Gastroesophageal sphincter (tissue), 4 donors: ENCODE results near the gene TCP11. TPM values are rescaled to one million over a fixed set of nuclear protein-coding genes. Genes with fewer than 3 reads are reported as not detected.

Experiments used
- ATAC-seq: fragments of 150-250 bp; one replicate; pipeline ENCODE4 v1.9.1; 2016; ENCODE audit warnings: mild to moderate bottlenecking, moderate library complexity
- H3K27ac ChIP-seq, 4 donors: fragments of 200-600 bp; sonication (generic) in 3 of 4; 1 replicate in 3 of 4; 2 replicates in 1 of 4; pipeline ENCODE4 v1.5.1; 2016 to 2019
- H3K27me3 ChIP-seq: fragments of 200-600 bp; sonication (generic); one replicate; pipeline ENCODE4 v1.5.1; 2019
- H3K36me3 ChIP-seq, 2 donors: fragments of 200-600 bp; sonication (generic); one replicate each; pipeline ENCODE4 v1.5.1; 2019; ENCODE audit warnings: control low read depth in 1 of 2
- H3K4me1 ChIP-seq, 3 donors: fragments of 200-600 bp; sonication (generic); 1 replicate in 2 of 3; 2 replicates in 1 of 3; pipeline ENCODE4 v1.5.1; 2016 to 2019; ENCODE audit warnings: control low read depth in 2 of 3
- H3K4me3 ChIP-seq, 2 donors: fragments of 200-600 bp; sonication (generic); one replicate each; pipeline ENCODE4 v1.5.1; 2019; ENCODE audit warnings: mild to moderate bottlenecking in 1 of 2, moderate library complexity in 1 of 2
- H3K9me3 ChIP-seq, 3 donors: fragments of 200-600 bp; sonication (generic); one replicate each; pipeline ENCODE4 v1.5.1; 2017 to 2019; ENCODE audit warnings: control low read depth in 2 of 3
- EP300 ChIP-seq: sonication (generic); formaldehyde crosslinking; IDR thresholded peaks from one replicate; pipeline ENCODE4 v1.6.1; 2017; ENCODE audit warnings: antibody characterized with exemption, mild to moderate bottlenecking
- POLR2A ChIP-seq, 2 donors: fragments of 450-650 bp; IDR thresholded peaks; one replicate each; pipeline ENCODE4 v1.6.1; 2017; ENCODE audit warnings: antibody characterized with exemption in 2 of 2, mild to moderate bottlenecking in 2 of 2, moderate library complexity in 1 of 2
- POLR2AphosphoS5 ChIP-seq: sonication (generic); formaldehyde crosslinking; IDR thresholded peaks from one replicate; pipeline ENCODE4 v1.6.1; 2017; ENCODE audit warnings: antibody characterized with exemption
- WGBS, 2 donors: methylation state at CpG; one replicate each; pipeline ENCODE4 v1.1.5; 2018; ENCODE audit warnings: low coverage in 1 of 2; 5-methylcytosine and 5-hydroxymethylcytosine counted together
- total RNA-seq, 4 donors: library from RNA; depleted of rRNA; stranded (reverse); fragments of >200 nt; gene quantifications; one replicate each; pipeline ENCODE4 v1.1.0, GENCODE V29; 2016
- TF ChIP-seq, protein P1 (sequence below), 4 experiments: fragments of 200-600 bp in 2 of 4; fragments of 450-650 bp in 2 of 4; sonication (generic) in 1 of 4; IDR thresholded peaks; one replicate each; pipeline ENCODE4 v1.5.1; 2017 to 2019; ENCODE audit warnings: antibody characterized with exemption in 4 of 4, mild to moderate bottlenecking in 2 of 4, moderate library complexity in 2 of 4

Gene TCP11
- total RNA-seq, 4 donors from 2014 or later = 0.77 TPM; not detected in 3

DNA sequence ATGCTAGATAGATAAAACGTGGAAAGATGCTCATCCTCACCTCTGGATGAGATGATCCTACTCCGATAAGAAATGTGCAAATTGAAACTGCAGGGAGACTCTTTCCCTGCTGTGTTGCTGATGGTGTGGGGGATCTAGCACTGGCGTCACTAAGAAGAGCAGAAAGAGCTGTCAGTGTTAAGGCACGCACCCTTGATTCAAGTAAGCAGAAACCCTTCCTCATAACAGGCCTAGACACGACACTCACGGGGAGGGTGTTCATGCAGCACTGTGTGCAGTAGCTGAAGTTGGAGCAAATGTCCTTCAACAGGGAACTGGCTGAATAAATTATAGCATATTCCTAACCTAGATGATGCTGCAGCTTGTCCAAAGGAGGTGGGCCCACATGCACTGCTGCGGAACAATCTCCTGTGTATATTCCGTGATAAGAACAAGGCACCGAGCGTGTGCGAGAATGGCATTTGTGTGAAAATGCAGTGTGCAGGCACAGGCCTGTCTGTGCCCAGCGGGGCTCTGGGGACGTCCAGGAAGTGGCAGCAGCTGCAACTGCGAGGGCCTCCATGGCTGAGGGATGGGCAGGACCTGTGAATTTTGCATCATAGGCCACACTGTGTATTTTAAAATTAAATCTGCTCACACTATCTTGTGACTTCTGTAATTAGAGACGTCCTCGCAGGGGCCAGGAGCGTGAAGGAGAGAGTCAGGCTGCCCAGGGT lies 64.0 kb downstream of the TCP11 start:
- Histone ChIP-seq H3K9me3 (no peaks in the 10 kb centered on the region), H3K4me1 (peaks cover 0 to 45% (median 12%) of the 10 kb centered on the region in 3 donors), H3K27ac (peak overlapping the region in 1 of 4 donors; percentile 38), H3K36me3 (peaks cover 0 to 99% of the 10 kb centered on the region in 2 donors), H3K27me3 (no peaks in the 10 kb centered on the region), H3K4me3 (no peak overlapping the region)
- no peak for ATAC-seq
- WGBS, 2 donors = 75 to 80% methylated on average over 7 to 12 of the region's 17 CpGs
- TF ChIP-seq POLR2A (IDR thresholded peaks at IDR 0.05) (no peak), POLR2AphosphoS5 (no peak), EP300 (no peak)
- TF ChIP-seq, protein P1, sequence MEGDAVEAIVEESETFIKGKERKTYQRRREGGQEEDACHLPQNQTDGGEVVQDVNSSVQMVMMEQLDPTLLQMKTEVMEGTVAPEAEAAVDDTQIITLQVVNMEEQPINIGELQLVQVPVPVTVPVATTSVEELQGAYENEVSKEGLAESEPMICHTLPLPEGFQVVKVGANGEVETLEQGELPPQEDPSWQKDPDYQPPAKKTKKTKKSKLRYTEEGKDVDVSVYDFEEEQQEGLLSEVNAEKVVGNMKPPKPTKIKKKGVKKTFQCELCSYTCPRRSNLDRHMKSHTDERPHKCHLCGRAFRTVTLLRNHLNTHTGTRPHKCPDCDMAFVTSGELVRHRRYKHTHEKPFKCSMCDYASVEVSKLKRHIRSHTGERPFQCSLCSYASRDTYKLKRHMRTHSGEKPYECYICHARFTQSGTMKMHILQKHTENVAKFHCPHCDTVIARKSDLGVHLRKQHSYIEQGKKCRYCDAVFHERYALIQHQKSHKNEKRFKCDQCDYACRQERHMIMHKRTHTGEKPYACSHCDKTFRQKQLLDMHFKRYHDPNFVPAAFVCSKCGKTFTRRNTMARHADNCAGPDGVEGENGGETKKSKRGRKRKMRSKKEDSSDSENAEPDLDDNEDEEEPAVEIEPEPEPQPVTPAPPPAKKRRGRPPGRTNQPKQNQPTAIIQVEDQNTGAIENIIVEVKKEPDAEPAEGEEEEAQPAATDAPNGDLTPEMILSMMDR (IDR thresholded peaks at IDR 0.05) = no peak

DNA sequence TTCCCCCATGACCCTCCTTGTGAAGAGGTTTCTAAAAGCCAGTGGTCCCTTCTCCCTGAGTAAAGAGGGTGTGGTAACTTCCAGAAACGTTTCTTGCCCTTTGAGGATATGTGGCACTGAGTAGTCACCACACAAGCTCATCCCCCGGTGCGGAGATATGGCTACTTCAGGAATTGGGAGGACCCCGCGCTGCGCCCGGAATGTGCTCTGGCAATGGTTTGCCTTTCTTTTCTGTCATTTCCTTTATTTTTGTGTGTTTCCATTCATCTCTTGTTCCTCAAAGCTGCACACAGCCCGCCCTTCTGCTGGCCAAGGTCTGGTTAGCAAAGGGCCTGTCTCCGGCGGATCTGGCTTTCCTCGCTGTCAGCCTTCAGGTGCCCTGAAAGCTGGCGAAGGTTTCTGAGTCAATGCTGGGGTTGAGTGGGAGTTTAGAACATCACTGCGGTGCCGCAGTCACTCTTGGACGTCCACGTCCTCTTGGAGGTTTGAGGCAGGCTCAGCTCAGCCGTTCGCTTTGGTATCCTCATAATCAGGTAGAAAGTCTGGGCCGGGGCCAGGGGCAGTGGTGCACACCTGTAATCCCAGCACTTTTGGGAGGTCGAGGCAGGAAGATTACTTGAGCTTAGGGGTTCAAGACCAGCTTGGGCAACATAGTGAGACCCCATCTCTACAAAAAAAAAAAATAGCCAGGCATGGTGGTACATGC lies 67.2 kb downstream of the TCP11 start:
- Histone ChIP-seq H3K27me3 (no peaks in the 10 kb centered on the region), H3K27ac (peak overlapping the region in 3 of 4 donors; percentile 17 to 60 (median 22)), H3K9me3 (no peaks in the 10 kb centered on the region), H3K4me1 (peaks cover 0 to 41% (median 0%) of the 10 kb centered on the region in 3 donors), H3K4me3 (no peak overlapping the region), H3K36me3 (peaks cover 0 to 97% of the 10 kb centered on the region in 2 donors)
- no peak for ATAC-seq
- WGBS, 2 donors = 87% methylated on average over 3 of the region's 20 CpGs; no CpG with 5 or more reads in 1 of the 2 donors
- TF ChIP-seq POLR2AphosphoS5 (no peak), POLR2A (IDR thresholded peaks at IDR 0.05) (no peak)

DNA sequence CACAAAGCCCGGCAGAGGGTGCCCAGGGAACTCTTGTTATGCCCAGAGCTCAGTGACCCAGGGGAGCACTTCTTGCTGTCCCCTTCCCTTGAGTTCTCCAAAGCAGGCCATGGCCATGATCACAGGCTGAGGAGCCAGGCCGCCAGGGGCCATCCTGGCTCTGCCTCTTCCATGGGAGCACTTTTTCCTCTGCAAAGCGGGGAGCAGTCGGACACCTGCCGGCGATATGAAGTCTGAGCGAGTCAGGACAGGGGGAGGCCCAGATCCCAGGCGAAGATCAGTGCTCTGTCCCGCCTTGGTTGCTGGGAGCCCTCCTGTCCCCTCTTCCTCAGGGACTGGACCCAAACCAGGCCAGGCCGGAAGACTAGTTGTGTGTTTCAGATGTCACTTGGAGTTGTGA lies 67.9 kb downstream of the TCP11 start:
- peaks cover 0 to 48% (median under 1%) of the 10 kb centered on the region in 3 donors for H3K4me1 ChIP-seq
- no peaks in the 10 kb centered on the region for H3K27me3 ChIP-seq
- no peaks in the 10 kb centered on the region for H3K9me3 ChIP-seq
- TF ChIP-seq, protein P1 (IDR thresholded peaks at IDR 0.05) = no peak
- no peak for ATAC-seq
- H3K36me3 ChIP-seq = peaks cover 0 to 97% of the 10 kb centered on the region in 2 donors
- peak overlapping the region in 3 of 4 donors; percentile 17 to 60 (median 37) for H3K27ac ChIP-seq
- 73% methylated on average over 3 of the region's 10 CpGs; no CpG with 5 or more reads in 1 of the 2 donors for WGBS, 2 donors
- H3K4me3 ChIP-seq = no peak overlapping the region

DNA sequence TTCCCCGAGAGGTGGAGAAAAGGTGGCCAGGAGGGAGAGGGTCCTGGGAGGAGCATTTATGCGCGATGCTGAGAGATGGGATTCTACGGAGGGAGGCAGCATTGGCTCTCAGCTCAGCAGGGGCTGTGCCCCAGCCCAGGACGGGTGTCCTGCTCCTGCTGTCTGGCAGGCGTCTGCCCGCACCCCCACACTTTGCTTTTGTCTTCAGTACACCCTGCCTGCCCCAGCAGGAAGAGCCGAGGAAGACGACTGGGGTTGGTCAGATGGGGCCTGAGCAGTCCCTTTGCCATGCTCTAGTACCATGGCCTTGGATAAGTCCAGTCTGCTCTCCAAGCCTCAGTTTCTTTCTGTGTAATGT lies 68.5 kb downstream of the TCP11 start:
- no peak for ATAC-seq
- Histone ChIP-seq H3K4me1 (peaks cover 0 to 53% (median 3%) of the 10 kb centered on the region in 3 donors), H3K9me3 (no peaks in the 10 kb centered on the region), H3K36me3 (peaks cover 0 to 95% of the 10 kb centered on the region in 2 donors), H3K27ac (peak overlapping the region in 3 of 4 donors; percentile 37 to 60 (median 49)), H3K27me3 (no peaks in the 10 kb centered on the region), H3K4me3 (no peak overlapping the region)
- TF ChIP-seq EP300 = no peak
- TF ChIP-seq, protein P1 (IDR thresholded peaks at IDR 0.05) = no peak
- no peak for TF ChIP-seq POLR2AphosphoS5
- TF ChIP-seq POLR2A (IDR thresholded peaks at IDR 0.05) = no peak
- 100% methylated on average over 2 of the region's 9 CpGs; no CpG with 5 or more reads in 1 of the 2 donors for WGBS, 2 donors

DNA sequence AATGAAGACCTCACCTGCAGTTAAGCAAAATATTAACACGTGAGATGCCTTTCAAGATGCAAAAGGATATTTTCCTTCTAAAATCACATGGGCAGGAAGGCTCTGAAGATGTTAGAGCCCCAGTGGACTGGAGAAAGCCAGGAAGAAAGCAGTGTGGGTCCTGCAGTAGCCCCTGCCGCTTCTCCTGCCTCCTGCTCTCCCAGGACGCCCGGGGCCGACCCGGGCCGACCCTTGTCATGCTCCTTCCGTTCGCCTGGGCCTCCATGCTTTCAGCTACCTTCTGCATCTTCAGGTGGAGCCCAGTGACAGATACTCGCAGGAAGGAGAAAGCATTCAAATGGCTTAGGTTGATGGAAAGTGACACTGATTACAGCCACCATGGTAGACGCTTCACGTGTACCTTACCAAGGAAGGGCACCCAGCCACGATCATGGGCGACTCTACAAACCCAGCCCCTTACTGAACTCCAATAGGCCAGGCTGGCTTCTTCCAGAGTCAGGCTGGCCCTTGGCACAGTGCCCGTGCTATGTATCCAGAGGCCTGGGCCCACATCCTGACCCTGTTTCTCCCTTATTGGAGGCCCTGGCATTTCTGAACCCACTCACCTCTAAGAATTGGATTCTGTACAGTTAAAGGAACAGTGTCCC lies 69.0 kb downstream of the TCP11 start:
- no peaks in the 10 kb centered on the region for H3K9me3 ChIP-seq
- no peak for ATAC-seq
- TF ChIP-seq EP300 (no peak), POLR2A (IDR thresholded peaks at IDR 0.05) (no peak), POLR2AphosphoS5 (no peak)
- TF ChIP-seq, protein P1 (IDR thresholded peaks at IDR 0.05) = no peak
- peaks cover 0 to 54% (median 3%) of the 10 kb centered on the region in 3 donors for H3K4me1 ChIP-seq
- H3K27ac ChIP-seq = peak overlapping the region in 3 of 4 donors; percentile 37 to 60 (median 49)
- no peaks in the 10 kb centered on the region for H3K27me3 ChIP-seq
- H3K4me3 ChIP-seq = no peak overlapping the region
- H3K36me3 ChIP-seq = peaks cover 0 to 94% of the 10 kb centered on the region in 2 donors
- 70 to 80% methylated on average over 1 to 4 of the region's 15 CpGs for WGBS, 2 donors
